ENCODE results near the gene POMGNT1. TPM values are rescaled to one million over a fixed set of nuclear protein-coding genes. Genes with fewer than 3 reads are reported as not detected.
"Not testable (repeated sequence)": the region's sequence is repeated elsewhere in the genome, so short reads cannot be mapped to it uniquely, and the experiment has no call there.

The POMGNT1 gene
- total and polyA plus RNA-seq, 10 of the 15 experiments (the other 5 are each of a cell fraction or from before 2014, with no cell fraction given), result 8.6 to 35.2 (median 29.5) TPM

DNA sequence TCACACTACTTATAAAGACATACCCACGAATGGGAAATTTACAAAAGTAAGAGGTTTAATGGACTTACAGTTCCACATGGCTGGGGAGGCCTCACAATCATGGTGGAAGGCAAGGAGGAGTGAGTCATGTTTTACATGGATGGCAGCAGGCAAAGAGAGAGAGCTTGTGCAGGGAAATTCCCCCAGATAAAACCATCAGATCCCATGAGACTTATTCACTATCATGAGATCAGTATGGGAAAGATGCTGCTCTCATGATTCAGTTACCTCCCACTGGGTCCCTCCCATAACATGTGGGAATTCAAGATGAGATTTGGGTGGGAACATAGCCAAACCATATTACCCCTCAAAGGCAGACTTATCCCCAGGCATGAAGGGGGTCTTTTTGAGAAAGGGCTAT lies 40.6 kb upstream of the POMGNT1 start:
- FAIRE-seq; BruUV-seq (replicated peaks); H2AFZ ChIP-seq (ENCODE audit: control insufficient read depth, low read depth, low read length); H3K4me1 ChIP-seq (ENCODE audit: control insufficient read depth, insufficient read depth, low read length); H3K36me3 ChIP-seq (ENCODE audit: control insufficient read depth in 2 of 2, insufficient read depth in 2 of 2, low read length in 1 of 2); H3K4me2 ChIP-seq (ENCODE audit: control insufficient read depth, insufficient read depth); H3K79me2 ChIP-seq (ENCODE audit: control insufficient read depth, insufficient read depth, low read length); RAD21 ChIA-PET (ENCODE audit: unreplicated experiment); intact Hi-C loops (cut with micrococcal nuclease; ENCODE audit: unreplicated experiment); H3K9ac ChIP-seq (ENCODE audit: control insufficient read depth, insufficient read depth, low read length); ATAC-seq; CTCF ChIA-PET; DNase-seq (ENCODE audit: low read depth, low spot score); in situ Hi-C loops (cut with MboI); H3K27me3 ChIP-seq (replicated peaks in 1 of 2; ENCODE audit: control insufficient read depth in 2 of 2, insufficient read depth in 2 of 2, low read length in 1 of 2); H3K9me3 ChIP-seq (replicated peaks; ENCODE audit: control insufficient read depth, insufficient read depth, low read length); H3K27ac ChIP-seq (ENCODE audit: control insufficient read depth, insufficient read depth); POLR2A ChIA-PET; H3K4me3 ChIP-seq; H4K20me1 ChIP-seq (ENCODE audit: control insufficient read depth, insufficient read depth); SMC1A ChIA-PET (ENCODE audit: uncharacterized antibody, unreplicated experiment): not testable (repeated sequence)
- WGBS (ENCODE audit: insufficient coverage, insufficient replicate concordance, low lambda C conversion rate, missing lambda C conversion rate), result 0% methylated on average over 1 of the region's 1 CpG
- TF ChIP-seq MEF2B (IDR thresholded peaks at IDR 0.05; ENCODE audit: partially characterized antibody, poor library complexity, severe bottlenecking), result peak; percentile 35

DNA sequence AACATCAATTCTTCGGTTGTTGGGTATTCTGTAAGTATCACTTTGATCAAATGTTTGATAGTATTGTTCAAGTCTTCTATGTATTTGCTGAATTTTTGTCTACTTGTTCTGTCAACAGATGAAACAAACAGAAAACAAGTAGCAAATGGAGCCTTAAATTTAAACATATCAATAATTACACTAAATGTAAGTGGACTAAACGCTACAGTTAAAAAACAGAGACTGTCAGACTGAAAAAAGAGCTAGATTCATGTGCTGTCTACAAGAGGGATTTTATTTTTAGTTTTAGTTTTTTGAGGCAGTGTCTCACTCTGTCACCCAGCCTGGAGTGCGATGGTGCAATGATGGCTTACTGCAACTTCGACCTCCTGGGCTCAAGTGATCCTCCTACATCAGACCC lies 38.6 kb upstream of the POMGNT1 start:
- 51% methylated on average over 4 of the region's 4 CpGs for WGBS (ENCODE audit: insufficient coverage, insufficient replicate concordance, low lambda C conversion rate, missing lambda C conversion rate)
- DNase-seq (ENCODE audit: low read depth, low spot score) (no peak), FAIRE-seq (no peak), ATAC-seq (no peak)
- Histone ChIP-seq H3K4me1 (ENCODE audit: control insufficient read depth, insufficient read depth, low read length) (no peaks in the 10 kb centered on the region), H3K36me3 (ENCODE audit: control insufficient read depth in 2 of 2, insufficient read depth in 2 of 2, low read length in 1 of 2) (no peaks in the 10 kb centered on the region), H4K20me1 (ENCODE audit: control insufficient read depth, insufficient read depth) (no peaks in the 10 kb centered on the region), H3K4me3 (no peak overlapping the region), H3K9me3 (replicated peaks; ENCODE audit: control insufficient read depth, insufficient read depth, low read length) (peaks cover 4% of the 10 kb centered on the region; the same call in 1 of the 3 replicates), H2AFZ (ENCODE audit: control insufficient read depth, low read depth, low read length) (no peak overlapping the region), H3K27ac (ENCODE audit: control insufficient read depth, insufficient read depth) (no peak overlapping the region), H3K27me3 (replicated peaks in 1 of 2; ENCODE audit: control insufficient read depth in 2 of 2, insufficient read depth in 2 of 2, low read length in 1 of 2) (no peaks in the 10 kb centered on the region), H3K79me2 (ENCODE audit: control insufficient read depth, insufficient read depth, low read length) (no peaks in the 10 kb centered on the region), H3K4me2 (ENCODE audit: control insufficient read depth, insufficient read depth) (no peak overlapping the region), H3K9ac (ENCODE audit: control insufficient read depth, insufficient read depth, low read length) (no peak overlapping the region)
- ChIA-PET POLR2A (no interaction called here), SMC1A (ENCODE audit: uncharacterized antibody, unreplicated experiment) (no interaction called here), CTCF (interaction anchor here (0.6 to 1.1 kb wide), 2 partner anchors 8 to 15 kb away, joined by 3 to 5 read pairs; no protein-coding TSS in a partner anchor), RAD21 (ENCODE audit: unreplicated experiment) (interaction anchor here (0.6 kb wide), 1 partner anchor 25 kb away, joined by 3 read pairs; no protein-coding TSS in a partner anchor)
- in situ Hi-C loops (cut with MboI), result no loop called here
- BruUV-seq (replicated peaks), result no TSS peak
- intact Hi-C loops (cut with micrococcal nuclease; ENCODE audit: unreplicated experiment), result no loop called here
- TF ChIP-seq, protein P1, sequence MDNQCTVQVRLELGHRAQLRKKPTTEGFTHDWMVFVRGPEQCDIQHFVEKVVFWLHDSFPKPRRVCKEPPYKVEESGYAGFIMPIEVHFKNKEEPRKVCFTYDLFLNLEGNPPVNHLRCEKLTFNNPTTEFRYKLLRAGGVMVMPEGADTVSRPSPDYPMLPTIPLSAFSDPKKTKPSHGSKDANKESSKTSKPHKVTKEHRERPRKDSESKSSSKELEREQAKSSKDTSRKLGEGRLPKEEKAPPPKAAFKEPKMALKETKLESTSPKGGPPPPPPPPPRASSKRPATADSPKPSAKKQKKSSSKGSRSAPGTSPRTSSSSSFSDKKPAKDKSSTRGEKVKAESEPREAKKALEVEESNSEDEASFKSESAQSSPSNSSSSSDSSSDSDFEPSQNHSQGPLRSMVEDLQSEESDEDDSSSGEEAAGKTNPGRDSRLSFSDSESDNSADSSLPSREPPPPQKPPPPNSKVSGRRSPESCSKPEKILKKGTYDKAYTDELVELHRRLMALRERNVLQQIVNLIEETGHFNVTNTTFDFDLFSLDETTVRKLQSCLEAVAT (IDR thresholded peaks at IDR 0.05), result no peak
- no peak for TF ChIP-seq BRCA1 (IDR thresholded peaks at IDR 0.05; ENCODE audit: low read depth, low read length)
- no peak for TF ChIP-seq STAT1 (conservative IDR thresholded peaks at IDR 0.05)
- no peak for TF ChIP-seq FOXM1 (IDR thresholded peaks at IDR 0.05; ENCODE audit: low read depth, low read length)
- TF ChIP-seq, protein P2, sequence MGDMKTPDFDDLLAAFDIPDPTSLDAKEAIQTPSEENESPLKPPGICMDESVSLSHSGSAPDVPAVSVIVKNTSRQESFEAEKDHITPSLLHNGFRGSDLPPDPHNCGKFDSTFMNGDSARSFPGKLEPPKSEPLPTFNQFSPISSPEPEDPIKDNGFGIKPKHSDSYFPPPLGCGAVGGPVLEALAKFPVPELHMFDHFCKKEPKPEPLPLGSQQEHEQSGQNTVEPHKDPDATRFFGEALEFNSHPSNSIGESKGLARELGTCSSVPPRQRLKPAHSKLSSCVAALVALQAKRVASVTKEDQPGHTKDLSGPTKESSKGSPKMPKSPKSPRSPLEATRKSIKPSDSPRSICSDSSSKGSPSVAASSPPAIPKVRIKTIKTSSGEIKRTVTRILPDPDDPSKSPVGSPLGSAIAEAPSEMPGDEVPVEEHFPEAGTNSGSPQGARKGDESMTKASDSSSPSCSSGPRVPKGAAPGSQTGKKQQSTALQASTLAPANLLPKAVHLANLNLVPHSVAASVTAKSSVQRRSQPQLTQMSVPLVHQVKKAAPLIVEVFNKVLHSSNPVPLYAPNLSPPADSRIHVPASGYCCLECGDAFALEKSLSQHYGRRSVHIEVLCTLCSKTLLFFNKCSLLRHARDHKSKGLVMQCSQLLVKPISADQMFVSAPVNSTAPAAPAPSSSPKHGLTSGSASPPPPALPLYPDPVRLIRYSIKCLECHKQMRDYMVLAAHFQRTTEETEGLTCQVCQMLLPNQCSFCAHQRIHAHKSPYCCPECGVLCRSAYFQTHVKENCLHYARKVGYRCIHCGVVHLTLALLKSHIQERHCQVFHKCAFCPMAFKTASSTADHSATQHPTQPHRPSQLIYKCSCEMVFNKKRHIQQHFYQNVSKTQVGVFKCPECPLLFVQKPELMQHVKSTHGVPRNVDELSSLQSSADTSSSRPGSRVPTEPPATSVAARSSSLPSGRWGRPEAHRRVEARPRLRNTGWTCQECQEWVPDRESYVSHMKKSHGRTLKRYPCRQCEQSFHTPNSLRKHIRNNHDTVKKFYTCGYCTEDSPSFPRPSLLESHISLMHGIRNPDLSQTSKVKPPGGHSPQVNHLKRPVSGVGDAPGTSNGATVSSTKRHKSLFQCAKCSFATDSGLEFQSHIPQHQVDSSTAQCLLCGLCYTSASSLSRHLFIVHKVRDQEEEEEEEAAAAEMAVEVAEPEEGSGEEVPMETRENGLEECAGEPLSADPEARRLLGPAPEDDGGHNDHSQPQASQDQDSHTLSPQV (IDR thresholded peaks at IDR 0.05), result no peak
- TF ChIP-seq PAX8 (IDR thresholded peaks at IDR 0.05), result no peak
- TF ChIP-seq MEF2A (IDR thresholded peaks at IDR 0.05; ENCODE audit: insufficient read depth, low read depth, low read length), result no peak
- TF ChIP-seq, protein P3, sequence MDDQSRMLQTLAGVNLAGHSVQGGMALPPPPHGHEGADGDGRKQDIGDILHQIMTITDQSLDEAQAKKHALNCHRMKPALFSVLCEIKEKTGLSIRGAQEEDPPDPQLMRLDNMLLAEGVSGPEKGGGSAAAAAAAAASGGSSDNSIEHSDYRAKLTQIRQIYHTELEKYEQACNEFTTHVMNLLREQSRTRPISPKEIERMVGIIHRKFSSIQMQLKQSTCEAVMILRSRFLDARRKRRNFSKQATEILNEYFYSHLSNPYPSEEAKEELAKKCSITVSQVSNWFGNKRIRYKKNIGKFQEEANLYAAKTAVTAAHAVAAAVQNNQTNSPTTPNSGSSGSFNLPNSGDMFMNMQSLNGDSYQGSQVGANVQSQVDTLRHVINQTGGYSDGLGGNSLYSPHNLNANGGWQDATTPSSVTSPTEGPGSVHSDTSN (IDR thresholded peaks at IDR 0.05; ENCODE audit: insufficient replicate concordance, low read depth, low read length), result no peak
- TF ChIP-seq ZNF384 (IDR thresholded peaks at IDR 0.05; ENCODE audit: borderline replicate concordance, low read depth, low read length), result no peak
- no peak for TF ChIP-seq DPF2 (IDR thresholded peaks at IDR 0.05)
